ENCODE results near the gene EPHB6.

DNA sequence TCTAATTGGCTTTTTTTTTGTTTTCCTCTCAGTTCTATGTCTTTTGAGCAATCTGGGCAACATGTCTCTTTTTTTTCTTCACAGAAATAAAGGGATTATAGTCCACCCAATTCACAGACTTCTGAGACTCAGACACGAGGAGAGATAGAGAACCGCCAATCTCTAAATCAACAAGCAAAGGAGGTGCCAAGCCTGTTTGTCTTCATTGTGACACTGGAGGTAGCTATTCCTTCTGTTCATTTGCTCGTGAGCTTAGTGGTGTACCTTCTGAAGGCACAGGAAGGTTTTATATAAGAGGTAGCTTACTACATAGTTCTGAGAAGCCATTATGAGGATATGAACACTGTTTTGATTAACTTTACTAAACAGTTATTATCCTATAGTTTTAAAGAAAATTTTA lies 6.1 kb downstream of the EPHB6 start:
- no peak for TF ChIP-seq POLR2AphosphoS5 (IDR thresholded peaks at IDR 0.05)
- TF ChIP-seq, protein P1, sequence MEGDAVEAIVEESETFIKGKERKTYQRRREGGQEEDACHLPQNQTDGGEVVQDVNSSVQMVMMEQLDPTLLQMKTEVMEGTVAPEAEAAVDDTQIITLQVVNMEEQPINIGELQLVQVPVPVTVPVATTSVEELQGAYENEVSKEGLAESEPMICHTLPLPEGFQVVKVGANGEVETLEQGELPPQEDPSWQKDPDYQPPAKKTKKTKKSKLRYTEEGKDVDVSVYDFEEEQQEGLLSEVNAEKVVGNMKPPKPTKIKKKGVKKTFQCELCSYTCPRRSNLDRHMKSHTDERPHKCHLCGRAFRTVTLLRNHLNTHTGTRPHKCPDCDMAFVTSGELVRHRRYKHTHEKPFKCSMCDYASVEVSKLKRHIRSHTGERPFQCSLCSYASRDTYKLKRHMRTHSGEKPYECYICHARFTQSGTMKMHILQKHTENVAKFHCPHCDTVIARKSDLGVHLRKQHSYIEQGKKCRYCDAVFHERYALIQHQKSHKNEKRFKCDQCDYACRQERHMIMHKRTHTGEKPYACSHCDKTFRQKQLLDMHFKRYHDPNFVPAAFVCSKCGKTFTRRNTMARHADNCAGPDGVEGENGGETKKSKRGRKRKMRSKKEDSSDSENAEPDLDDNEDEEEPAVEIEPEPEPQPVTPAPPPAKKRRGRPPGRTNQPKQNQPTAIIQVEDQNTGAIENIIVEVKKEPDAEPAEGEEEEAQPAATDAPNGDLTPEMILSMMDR (IDR thresholded peaks at IDR 0.05): no peak
- no peak for TF ChIP-seq POLR2A (IDR thresholded peaks at IDR 0.05)

Data from breast epithelium (tissue), 3 donors.